HG03521 (cell line): ENCODE data around the gene LDLRAP1.

ENCODE experiments used
- ATAC-seq: cut with Tn5 transposase; IDR thresholded peaks from one replicate; pipeline ENCODE4 v1.9.1; 2021; ENCODE audit warnings: mild to moderate bottlenecking, moderate library complexity; ENCODE audit not compliant: unreplicated experiment

LDLRAP1 gene

GRCh38 chr1:25560788-25561187, 17.4 kb downstream of the LDLRAP1 start:
- no peak for ATAC-seq

GRCh38 chr1:25561421-25562100, 18.2 kb downstream of the LDLRAP1 start:
- ATAC-seq, result no peak

GRCh38 chr1:25562101-25562927, 18.9 kb downstream of the LDLRAP1 start:
- peak; percentile 68 for ATAC-seq

- ATAC-seq, result no peak
Observed at GRCh38 chr1:25562928-25563283, 19.5 kb downstream of the LDLRAP1 start.

GRCh38 chr1:25563330-25564215, 20.2 kb downstream of the LDLRAP1 start:
- ATAC-seq, result no peak

- no peak for ATAC-seq
Observed at GRCh38 chr1:25564777-25565574, 21.6 kb downstream of the LDLRAP1 start.

GRCh38 chr1:25565626-25566025, 22.2 kb downstream of the LDLRAP1 start:
- no peak for ATAC-seq

- no peak for ATAC-seq
Observed at GRCh38 chr1:25566176-25566729, 22.8 kb downstream of the LDLRAP1 start.

- ATAC-seq, result no peak
Observed at GRCh38 chr1:25566730-25567341, 23.4 kb downstream of the LDLRAP1 start.

GRCh38 chr1:25567710-25568089, 24.3 kb downstream of the LDLRAP1 start:
- no peak for ATAC-seq

GRCh38 chr1:25568090-25568833, 24.9 kb downstream of the LDLRAP1 start:
- no peak for ATAC-seq

- no peak for ATAC-seq
Observed at GRCh38 chr1:25568834-25569596, 25.6 kb downstream of the LDLRAP1 start.

GRCh38 chr1:25569597-25570396, 26.4 kb downstream of the LDLRAP1 start:
- no peak for ATAC-seq

GRCh38 chr1:25570798-25571521, 27.6 kb downstream of the LDLRAP1 start:
- no peak for ATAC-seq

GRCh38 chr1:25571522-25571970, 28.1 kb downstream of the LDLRAP1 start:
- ATAC-seq, result no peak

GRCh38 chr1:25572107-25572506, 28.7 kb downstream of the LDLRAP1 start:
- ATAC-seq, result no peak
